Spleen (tissue), 11 donors: ENCODE measurements around the gene NOXA1. TPM values are rescaled to one million over a fixed set of nuclear protein-coding genes. Genes with fewer than 3 reads are reported as not detected.

Source experiments
- DNase-seq: peaks from one replicate; pipeline ENCODE4 v3.0.0-alpha.2; 2020
- H3K27ac ChIP-seq, 8 donors: fragments of 200-600 bp; sonication (generic) in 7 of 8; 1 replicate in 4 of 8; 2 replicates in 4 of 8; pipeline versions ENCODE4 v1.5.0 to v1.8.0; 2016 to 2021; ENCODE audit warnings: inconsistent platforms in 4 of 8, mild to moderate bottlenecking in 4 of 8, moderate library complexity in 1 of 8
- H3K27me3 ChIP-seq, 7 donors: fragments of 200-600 bp; sonication (generic) in 6 of 7; replicated peaks in 1 of 7; 1 replicate in 4 of 7; 2 replicates in 3 of 7; pipeline versions ENCODE4 v1.5.0 to v1.8.0; 2016 to 2021; ENCODE audit warnings: inconsistent platforms in 3 of 7, mild to moderate bottlenecking in 1 of 7
- H3K36me3 ChIP-seq, 6 donors: fragments of 200-600 bp; sonication (generic) in 5 of 6; 1 replicate in 4 of 6; 2 replicates in 2 of 6; pipeline versions ENCODE4 v1.5.0 to v1.8.0; 2016 to 2021; ENCODE audit warnings: inconsistent platforms in 2 of 6
- H3K4me1 ChIP-seq, 6 donors: fragments of 200-600 bp; sonication (generic) in 5 of 6; 1 replicate in 3 of 6; 2 replicates in 3 of 6; pipeline versions ENCODE4 v1.5.0 to v1.8.0; 2016 to 2021; ENCODE audit warnings: inconsistent platforms in 3 of 6
- H3K4me3 ChIP-seq, 8 donors: fragments of 200-600 bp; sonication (generic) in 7 of 8; 1 replicate in 4 of 8; 2 replicates in 4 of 8; pipeline versions ENCODE4 v1.5.0 to v1.8.0; 2016 to 2021; ENCODE audit warnings: inconsistent platforms in 4 of 8, mild to moderate bottlenecking in 4 of 8, moderate library complexity in 2 of 8
- H3K9me3 ChIP-seq, 8 donors: fragments of 200-600 bp; sonication (generic) in 7 of 8; 1 replicate in 4 of 8; 2 replicates in 4 of 8; pipeline versions ENCODE4 v1.5.0 to v1.8.0; 2016 to 2021; ENCODE audit warnings: inconsistent platforms in 4 of 8
- CTCF ChIP-seq, 11 experiments: fragments of 200-600 bp in 7 of 11; fragments of 450-650 bp in 4 of 11; sonication (generic) in 4 of 11; IDR thresholded peaks in 8 of 11; conservative IDR thresholded peaks in 3 of 11; 1 replicate in 7 of 11; 2 replicates in 4 of 11; pipeline versions ENCODE4 v1.4.0 to v1.8.0; 2016 to 2021; ENCODE audit warnings: antibody characterized with exemption in 11 of 11, inconsistent platforms in 4 of 11, mild to moderate bottlenecking in 1 of 11
- POLR2A ChIP-seq, 3 donors: fragments of 450-650 bp; IDR thresholded peaks; one replicate each; pipeline ENCODE4 v1.5.1; 2017; ENCODE audit warnings: antibody characterized with exemption in 3 of 3, mild to moderate bottlenecking in 1 of 3
- POLR2AphosphoS5 ChIP-seq, 3 donors: sonication (generic); formaldehyde crosslinking; IDR thresholded peaks; one replicate each; pipeline ENCODE4 v1.5.1; 2017; ENCODE audit warnings: antibody characterized with exemption in 3 of 3
- WGBS, 5 donors: extraction: QIAGEN DNeasy Blood & Tissue Kit in 3 of 5; methylation state at CpG; one replicate each; pipeline versions ENCODE4 v1.1.5 to v1.1.7; 2013 to 2018; 5-methylcytosine and 5-hydroxymethylcytosine counted together
- intact Hi-C: fragments of 100-400 bp; cut with DNase I; formaldehyde crosslinking; loops from one replicate; pipeline ENCODE4 v1.15.0; 2023; ENCODE audit warnings: low total_unique reads
- polyA plus RNA-seq, 3 donors: library from polyadenylated mRNA; stranded (reverse); fragments of 200-250 nt; gene quantifications; one replicate each; pipeline ENCODE4 v1.2.1, GENCODE V29; 2013
- total RNA-seq, 7 donors: library from RNA; depleted of rRNA in 3 of 7; stranded (reverse); fragments of >200 nt in 3 of 7; fragmentation: NEBNext Ultra II Directional in 4 of 7; extraction: Animal tissue kit (Norgen Biotek cat#: 25700) in 4 of 7; gene quantifications; one replicate each; pipeline versions ENCODE4 v1.1.0 to v1.2.1, GENCODE V29; 2016 to 2021
- donor health status: healthy with polysubstance abuse.
- donor health status: DM: no; HTN: no; CAD: no; lungs with moderate emphysema.
- donor health status: DM: no; HTN: no; CAD: no.
- donor health status: Bipolar disorder and iron deficiency.
- donor health status: healthy.
- donor health status: DM: no; HTN: no; CAD: no.
- donor health status: DM: yes; HTN: yes; CAD: no.

NOXA1 gene
- total and polyA plus RNA-seq, 10 donors, result 1.9 to 15.0 (median 5.9) TPM

- TF ChIP-seq POLR2AphosphoS5 (IDR thresholded peaks at IDR 0.05) (no peak), POLR2A (IDR thresholded peaks at IDR 0.05) (no peak), CTCF (IDR thresholded peaks at IDR 0.05 in 8 of 11, conservative IDR thresholded peaks at IDR 0.05 in 3 of 11) (no peak)
- Histone ChIP-seq H3K27me3 (peaks cover 0 to 86% (median 28%) of the 10 kb centered on the region in 7 donors), H3K4me1 (peaks cover 0 to 42% (median 15%) of the 10 kb centered on the region in 6 donors), H3K36me3 (no peaks in the 10 kb centered on the region), H3K27ac (no peak overlapping the region), H3K9me3 (no peaks in the 10 kb centered on the region), H3K4me3 (no peak overlapping the region)
- peak; percentile 47 for DNase-seq
- 70 to 84% (median 82%) methylated on average over 15 to 18 of the region's 18 CpGs for WGBS, 5 donors
- intact Hi-C loops, result no loop called here
Observed at GRCh38 chr9:137439158-137439714, 16.0 kb downstream of the NOXA1 start.

- intact Hi-C loops, result no loop called here
- H3K36me3 ChIP-seq, result no peaks in the 10 kb centered on the region
- H3K4me3 ChIP-seq, result peak within 1 kb of the TSS in 7 of 8 donors; percentile 24 to 69 (median 37)
- H3K27me3 ChIP-seq, result peaks cover 0 to 80% (median 28%) of the 10 kb centered on the region in 7 donors
- 0 to 2% (median 1%) methylated on average over 24 to 62 of the region's 62 CpGs for WGBS, 5 donors
- H3K27ac ChIP-seq, result no peak within 1 kb of the TSS
- H3K9me3 ChIP-seq, result no peaks in the 10 kb centered on the region
- peaks cover 7 to 39% (median 25%) of the 10 kb centered on the region in 6 donors for H3K4me1 ChIP-seq
- TF ChIP-seq POLR2AphosphoS5 (IDR thresholded peaks at IDR 0.05) (no peak), POLR2A (IDR thresholded peaks at IDR 0.05) (no peak), CTCF (IDR thresholded peaks at IDR 0.05 in 8 of 11, conservative IDR thresholded peaks at IDR 0.05 in 3 of 11) (no peak)
- DNase-seq, result peak; percentile 78
Observed at GRCh38 chr9:137441289-137441934, 18.2 kb downstream of the NOXA1 start, which contains the start of gene ENTPD8. Gene ENTPD8 (minus strand): TSS chr9:137441357. CDS start chr9:137438285, 3,072 bp downstream.

- TF ChIP-seq POLR2A (IDR thresholded peaks at IDR 0.05) (no peak), POLR2AphosphoS5 (IDR thresholded peaks at IDR 0.05) (no peak), CTCF (IDR thresholded peaks at IDR 0.05 in 8 of 11, conservative IDR thresholded peaks at IDR 0.05 in 3 of 11) (no peak)
- Histone ChIP-seq H3K9me3 (no peaks in the 10 kb centered on the region), H3K4me1 (peaks cover 7 to 39% (median 23%) of the 10 kb centered on the region in 6 donors), H3K27me3 (peaks cover 0 to 75% (median 28%) of the 10 kb centered on the region in 7 donors), H3K4me3 (peak overlapping the region in 5 of 8 donors; percentile 31 to 69 (median 41)), H3K27ac (no peak overlapping the region), H3K36me3 (no peaks in the 10 kb centered on the region)
- intact Hi-C loops, result no loop called here
- no peak for DNase-seq
- 15 to 20% (median 19%) methylated on average over 7 of the region's 7 CpGs for WGBS, 5 donors
Observed at GRCh38 chr9:137441935-137442321, 18.7 kb downstream of the NOXA1 start.

- peak; percentile 51 for DNase-seq
- H3K4me1 ChIP-seq, result peaks cover 7 to 36% (median 23%) of the 10 kb centered on the region in 6 donors
Observed at GRCh38 chr9:137444106-137444790, 21.1 kb downstream of the NOXA1 start.

More at GRCh38 chr9:137444106-137444790, 21.1 kb downstream of the NOXA1 start:
- H3K27me3 ChIP-seq, result peaks cover 0 to 52% (median 28%) of the 10 kb centered on the region in 7 donors
- intact Hi-C loops, result no loop called here
- TF ChIP-seq POLR2AphosphoS5 (IDR thresholded peaks at IDR 0.05), result no peak
- TF ChIP-seq POLR2A (IDR thresholded peaks at IDR 0.05), result no peak
- TF ChIP-seq CTCF (IDR thresholded peaks at IDR 0.05 in 8 of 11, conservative IDR thresholded peaks at IDR 0.05 in 3 of 11), result no peak
- H3K4me3 ChIP-seq, result no peak overlapping the region
- WGBS, 5 donors, result 83 to 90% (median 88%) methylated on average over 14 of the region's 14 CpGs
- H3K27ac ChIP-seq, result no peak overlapping the region
- H3K36me3 ChIP-seq, result peaks cover 0 to 10% (median 6%) of the 10 kb centered on the region in 6 donors
- no peaks in the 10 kb centered on the region for H3K9me3 ChIP-seq
